Activated CD4-positive, alpha-beta memory T cell treated with anti-CD3 and anti-CD28 coated beads for 36 hours (primary cell): ENCODE data around the gene PITPNM3. TPM values are rescaled to one million over a fixed set of nuclear protein-coding genes. Genes with fewer than 3 reads are reported as not detected.
A peak's percentile ranks its signal among the peaks of the same experiment; 100 is the strongest.

Experiments used
- CTCF ChIA-PET: fragments of 350-600 bp; sonication (Branson Sonifier 250); formaldehyde crosslinking; loops from one replicate; lab custom pipeline; 2021; ENCODE audit warnings: antibody characterized with exemption, inconsistent platforms; lab: Charles Lee
- POLR2A ChIA-PET: fragments of 350-600 bp; sonication (Branson Sonifier 250); formaldehyde crosslinking; loops from one replicate; lab custom pipeline; 2021; ENCODE audit warnings: antibody characterized with exemption; lab: Charles Lee
- DNase-seq: peaks from one replicate; pipeline ENCODE4 v3.0.0-alpha.2; 2020
- H3K27ac Mint-ChIP-seq: one replicate; pipeline ENCODE4 v1.8.0; 2021; ENCODE audit warnings: mixed read lengths
- H3K27me3 Mint-ChIP-seq: one replicate; pipeline ENCODE4 v1.8.0; 2021; ENCODE audit warnings: mixed read lengths
- H3K36me3 Mint-ChIP-seq: one replicate; pipeline ENCODE4 v1.8.0; 2021; ENCODE audit warnings: mixed read lengths
- H3K4me1 Mint-ChIP-seq: one replicate; pipeline ENCODE4 v1.8.0; 2021; ENCODE audit warnings: low read depth, mixed read lengths
- H3K4me3 Mint-ChIP-seq: one replicate; pipeline ENCODE4 v1.8.0; 2021; ENCODE audit warnings: mild to moderate bottlenecking, mixed read lengths
- H3K9me3 Mint-ChIP-seq: one replicate; pipeline ENCODE4 v1.8.0; 2021; ENCODE audit warnings: mixed read lengths
- intact Hi-C: fragments of 100-400 bp; cut with micrococcal nuclease; formaldehyde crosslinking; loops from one replicate; pipeline ENCODE4 v1.15.1; 2023
- total RNA-seq, 2 experiments: library from RNA; stranded (reverse); gene quantifications; one replicate each; pipeline ENCODE4 v1.2.3, GENCODE V29; 2021

PITPNM3 gene
- total RNA-seq, 2 experiments from 2014 or later = 0.41 to 0.48 TPM

GRCh38 chr17:6456914-6457687 lies 99.3 kb downstream of the PITPNM3 start:
- ChIA-PET POLR2A (no interaction called here), CTCF (no interaction called here)
- DNase-seq = no peak
- no peak overlapping the region for H3K27ac Mint-ChIP-seq
- intact Hi-C loops = no loop called here
- H3K4me3 Mint-ChIP-seq = no peak overlapping the region
- no peaks in the 10 kb centered on the region for H3K36me3 Mint-ChIP-seq
- no peaks in the 10 kb centered on the region for H3K9me3 Mint-ChIP-seq
- peaks cover 25% of the 10 kb centered on the region for H3K4me1 Mint-ChIP-seq
- H3K27me3 Mint-ChIP-seq = no peaks in the 10 kb centered on the region

- CTCF ChIA-PET = no interaction called here
Observed at GRCh38 chr17:6456321-6456720, 100.0 kb downstream of the PITPNM3 start.

GRCh38 chr17:6455321-6455705 lies 101.0 kb downstream of the PITPNM3 start:
- peaks cover 20% of the 10 kb centered on the region for H3K4me1 Mint-ChIP-seq
- no peak overlapping the region for H3K27ac Mint-ChIP-seq
- peak overlapping the region; percentile 21 for H3K4me3 Mint-ChIP-seq

More at GRCh38 chr17:6456321-6456720, 100.0 kb downstream of the PITPNM3 start:
- POLR2A ChIA-PET = no interaction called here
- Mint-ChIP-seq H3K4me3 (no peak overlapping the region), H3K27me3 (no peaks in the 10 kb centered on the region), H3K9me3 (no peaks in the 10 kb centered on the region), H3K27ac (no peak overlapping the region), H3K36me3 (no peaks in the 10 kb centered on the region), H3K4me1 (peaks cover 17% of the 10 kb centered on the region)
- intact Hi-C loops = no loop called here
- DNase-seq = no peak

GRCh38 chr17:6454495-6455320 lies 101.6 kb downstream of the PITPNM3 start:
- Mint-ChIP-seq H3K4me1 (peaks cover 17% of the 10 kb centered on the region), H3K4me3 (no peak overlapping the region), H3K27me3 (no peaks in the 10 kb centered on the region), H3K9me3 (no peaks in the 10 kb centered on the region), H3K36me3 (no peaks in the 10 kb centered on the region), H3K27ac (no peak overlapping the region)
- intact Hi-C loops = no loop called here
- DNase-seq = no peak
- POLR2A ChIA-PET = interaction anchor here (0.6 kb wide), 1 partner anchor 1033 kb away, joined by 4 read pairs; no protein-coding TSS in a partner anchor
- CTCF ChIA-PET = interaction anchor here (1.3 kb wide), 1 partner anchor 18 kb away, joined by 3 read pairs; no protein-coding TSS in a partner anchor

More at GRCh38 chr17:6455321-6455705, 101.0 kb downstream of the PITPNM3 start:
- POLR2A ChIA-PET = interaction anchor here (0.6 kb wide), 1 partner anchor 1033 kb away, joined by 4 read pairs; no protein-coding TSS in a partner anchor
- H3K36me3 Mint-ChIP-seq = no peaks in the 10 kb centered on the region
- CTCF ChIA-PET = interaction anchor here (1.3 kb wide), 1 partner anchor 18 kb away, joined by 3 read pairs; no protein-coding TSS in a partner anchor
- H3K27me3 Mint-ChIP-seq = no peaks in the 10 kb centered on the region
- H3K9me3 Mint-ChIP-seq = no peaks in the 10 kb centered on the region
- intact Hi-C loops = no loop called here
- DNase-seq = peak; percentile 50

- H3K36me3 Mint-ChIP-seq = no peaks in the 10 kb centered on the region
- ChIA-PET CTCF (interaction anchor here (0.6 to 1.6 kb wide), 2 partner anchors 19 to 293 kb away, joined by 3 to 6 read pairs; no protein-coding TSS in a partner anchor), POLR2A (no interaction called here)
- intact Hi-C loops = no loop called here
- peaks cover 17% of the 10 kb centered on the region for H3K4me1 Mint-ChIP-seq
- no peak overlapping the region for H3K4me3 Mint-ChIP-seq
- no peaks in the 10 kb centered on the region for H3K27me3 Mint-ChIP-seq
- DNase-seq = no peak
- no peaks in the 10 kb centered on the region for H3K9me3 Mint-ChIP-seq
- no peak overlapping the region for H3K27ac Mint-ChIP-seq
Observed at GRCh38 chr17:6453279-6454024, 102.9 kb downstream of the PITPNM3 start.

GRCh38 chr17:6452471-6453266 lies 103.7 kb downstream of the PITPNM3 start:
- no peaks in the 10 kb centered on the region for H3K9me3 Mint-ChIP-seq
- H3K27me3 Mint-ChIP-seq = no peaks in the 10 kb centered on the region
- no peaks in the 10 kb centered on the region for H3K36me3 Mint-ChIP-seq
- intact Hi-C loops = no loop called here
- H3K27ac Mint-ChIP-seq = no peak overlapping the region
- H3K4me1 Mint-ChIP-seq = peaks cover 17% of the 10 kb centered on the region
- no peak overlapping the region for H3K4me3 Mint-ChIP-seq
- ChIA-PET POLR2A (no interaction called here), CTCF (interaction anchor here (0.6 to 1.6 kb wide), 3 partner anchors 20 to 292 kb away, joined by 3 to 6 read pairs (median 4); no protein-coding TSS in a partner anchor)
- no peak for DNase-seq

GRCh38 chr17:6450926-6451832 lies 105.2 kb downstream of the PITPNM3 start:
- Mint-ChIP-seq H3K4me3 (no peak overlapping the region), H3K27me3 (no peaks in the 10 kb centered on the region), H3K9me3 (no peaks in the 10 kb centered on the region), H3K4me1 (peaks cover 10% of the 10 kb centered on the region), H3K36me3 (no peaks in the 10 kb centered on the region), H3K27ac (no peak overlapping the region)
- CTCF ChIA-PET = no interaction called here
- intact Hi-C loops = no loop called here
- POLR2A ChIA-PET = no interaction called here
- DNase-seq = no peak

- intact Hi-C loops = no loop called here
- Mint-ChIP-seq H3K27me3 (peaks cover 2% of the 10 kb centered on the region), H3K9me3 (no peaks in the 10 kb centered on the region), H3K36me3 (no peaks in the 10 kb centered on the region), H3K27ac (no peak overlapping the region), H3K4me3 (no peak overlapping the region), H3K4me1 (peaks cover 9% of the 10 kb centered on the region)
- ChIA-PET CTCF (interaction anchor here (1.2 to 2.9 kb wide), 3 partner anchors 13 to 381 kb away, joined by 3 to 12 read pairs (median 4); no protein-coding TSS in a partner anchor), POLR2A (no interaction called here)
- DNase-seq = no peak
Observed at GRCh38 chr17:6449307-6449706, 107.0 kb downstream of the PITPNM3 start.

GRCh38 chr17:6448473-6448872 lies 107.9 kb downstream of the PITPNM3 start:
- H3K36me3 Mint-ChIP-seq = no peaks in the 10 kb centered on the region
- DNase-seq = no peak
- peaks cover 3% of the 10 kb centered on the region for H3K27me3 Mint-ChIP-seq
- H3K9me3 Mint-ChIP-seq = no peaks in the 10 kb centered on the region
- intact Hi-C loops = no loop called here
- CTCF ChIA-PET = interaction anchor here (0.8 to 2.9 kb wide), 2 partner anchors 12 to 24 kb away, joined by 4 to 12 read pairs; no protein-coding TSS in a partner anchor
- H3K4me1 Mint-ChIP-seq = peaks cover 12% of the 10 kb centered on the region
- POLR2A ChIA-PET = no interaction called here
- H3K4me3 Mint-ChIP-seq = no peak overlapping the region
- no peak overlapping the region for H3K27ac Mint-ChIP-seq

GRCh38 chr17:6446516-6447100 lies 109.7 kb downstream of the PITPNM3 start:
- POLR2A ChIA-PET = no interaction called here
- peaks cover 3% of the 10 kb centered on the region for H3K27me3 Mint-ChIP-seq
- no peak overlapping the region for H3K4me3 Mint-ChIP-seq

More at GRCh38 chr17:6446516-6447100, 109.7 kb downstream of the PITPNM3 start:
- intact Hi-C loops = no loop called here
- H3K4me1 Mint-ChIP-seq = peaks cover 16% of the 10 kb centered on the region
- no peak overlapping the region for H3K27ac Mint-ChIP-seq
- CTCF ChIA-PET = interaction anchor here (2.5 kb wide), 1 partner anchor 11 kb away, joined by 13 read pairs; no protein-coding TSS in a partner anchor
- H3K36me3 Mint-ChIP-seq = no peaks in the 10 kb centered on the region
- H3K9me3 Mint-ChIP-seq = no peaks in the 10 kb centered on the region
- no peak for DNase-seq
